GM12878 (cell line): Measurements from ENCODE around the gene ATL2. TPM values are rescaled to one million over a fixed set of nuclear protein-coding genes. Genes with fewer than 3 reads are reported as not detected.
A peak's percentile ranks its signal among the peaks of the same experiment; 100 is the strongest.

Experiments
- ATAC-seq: fragments of 200-7000 bp; cut with Tn5 transposase; 3 replicates; pipeline ENCODE4 v1.9.1; 2020; ENCODE audit warnings: mild to moderate bottlenecking, moderate library complexity
- BruUV-seq: library from RNA; stranded (reverse); fragments of 400-500 nt; replicated peaks from 2 replicates; lab custom pipeline; 2021; lab: Mats Ljungman, UMichigan
- CTCF ChIA-PET: fragments of 300-600 bp; sonication (Branson Sonifier 250); formaldehyde crosslinking; extraction: SDS; loops from one replicate; lab custom pipeline; 2021; ENCODE audit warnings: inconsistent platforms; lab: Yijun Ruan, JAX
- POLR2A ChIA-PET: fragments of 350-600 bp; formaldehyde crosslinking; extraction: SDS; loops from one replicate; lab custom pipeline; 2021; ENCODE audit warnings: inconsistent platforms; lab: Charles Lee
- RAD21 ChIA-PET: fragments of 300-600 bp; sonication (Branson Sonifier 250); formaldehyde crosslinking; loops from one replicate; lab custom pipeline; 2023; ENCODE audit warnings: antibody characterized with exemption; ENCODE audit not compliant: unreplicated experiment; lab: Charles Lee
- SMC1A ChIA-PET: fragments of 300-600 bp; sonication (Branson Sonifier 250); formaldehyde crosslinking; loops from one replicate; lab custom pipeline; 2023; ENCODE audit not compliant: unreplicated experiment, uncharacterized antibody; lab: Charles Lee
- DNase-seq: peaks from one replicate; pipeline ENCODE4 v3.0.0-alpha.2; 2011; ENCODE audit warnings: low read depth, low spot score
- FAIRE-seq: peaks from 3 replicates; lab custom pipeline; 2011; peaks lifted over from hg19 to GRCh38; lab: Jason Lieb, UNC
- H2AFZ ChIP-seq: 2 replicates; pipeline ENCODE4 v1.6.0; 2011; ENCODE audit warnings: low read depth, low read length, control low read depth; ENCODE audit not compliant: control insufficient read depth
- H3K27ac ChIP-seq: 2 replicates; pipeline ENCODE4 v1.5.1; 2011; ENCODE audit warnings: control low read depth; ENCODE audit not compliant: control insufficient read depth, insufficient read depth
- H3K27me3 ChIP-seq, 2 experiments: replicated peaks in 1 of 2; 2 replicates each; pipeline versions ENCODE4 v1.6.0 to v1.6.1; 2011; ENCODE audit warnings: low read length in 1 of 2; ENCODE audit not compliant: control insufficient read depth in 2 of 2, insufficient read depth in 2 of 2
- H3K36me3 ChIP-seq, 2 experiments: 2 replicates each; pipeline ENCODE4 v1.5.1; 2011; ENCODE audit warnings: low read length in 1 of 2; ENCODE audit not compliant: control insufficient read depth in 2 of 2, insufficient read depth in 2 of 2
- H3K4me1 ChIP-seq: 2 replicates; pipeline ENCODE4 v1.6.1; 2011; ENCODE audit warnings: mild to moderate bottlenecking, low read length, moderate library complexity, mixed read lengths; ENCODE audit not compliant: control insufficient read depth, insufficient read depth
- H3K4me2 ChIP-seq: 2 replicates; pipeline ENCODE4 v1.6.0; 2011; ENCODE audit warnings: control low read depth; ENCODE audit not compliant: control insufficient read depth, insufficient read depth
- H3K4me3 ChIP-seq: fragments of 200-600 bp; sonication (generic); 2 replicates; pipeline ENCODE4 v1.5.1; 2016
- H3K79me2 ChIP-seq: 2 replicates; pipeline ENCODE4 v1.6.0; 2011; ENCODE audit warnings: low read length; ENCODE audit not compliant: control insufficient read depth, insufficient read depth
- H3K9ac ChIP-seq: 2 replicates; pipeline ENCODE4 v1.8.0; 2011; ENCODE audit warnings: low read length, control low read depth, mixed read lengths; ENCODE audit not compliant: control insufficient read depth, insufficient read depth
- H3K9me3 ChIP-seq: replicated peaks from 3 replicates; pipeline ENCODE4 v1.5.1; 2011; ENCODE audit warnings: mild to moderate bottlenecking, low read length; ENCODE audit not compliant: control insufficient read depth, insufficient read depth
- H4K20me1 ChIP-seq: 2 replicates; pipeline ENCODE4 v1.6.0; 2011; ENCODE audit not compliant: control insufficient read depth, insufficient read depth
- BHLHE40 ChIP-seq, 2 experiments: fragments of 450-650 bp in 1 of 2; IDR thresholded peaks; 2 replicates each; pipeline ENCODE4 v1.6.1; 2011 to 2017; ENCODE audit warnings: low read depth in 2 of 2, borderline replicate concordance in 1 of 2, improper control_type of control experiment in 1 of 2, low read length in 1 of 2, mild to moderate bottlenecking in 1 of 2
- MEF2B ChIP-seq: fragments of 450-650 bp; IDR thresholded peaks from 2 replicates; pipeline ENCODE4 v1.6.1; 2018; ENCODE audit warnings: mild to moderate bottlenecking, moderate library complexity; ENCODE audit not compliant: partially characterized antibody, poor library complexity, severe bottlenecking
- RFX5 ChIP-seq: IDR thresholded peaks from 2 replicates; pipeline ENCODE4 v1.6.1; 2011; ENCODE audit warnings: low read depth, low read length, improper control_type of control experiment
- SMAD5 ChIP-seq: IDR thresholded peaks from 2 replicates; pipeline ENCODE4 v1.6.1; 2016; ENCODE audit warnings: antibody characterized with exemption, low read depth
- WGBS: methylation state at CpG from one replicate; pipeline ENCODE4 v1.1.6; 2016; ENCODE audit warnings: low lambda C conversion rate; ENCODE audit not compliant: insufficient replicate concordance, insufficient coverage; ENCODE audit errors: missing lambda C conversion rate; 5-methylcytosine and 5-hydroxymethylcytosine counted together
- in situ Hi-C: fragments of 300-500 bp; cut with MboI; formaldehyde crosslinking; loops from 9 replicates; pipeline ENCODE4 v1.14.3; 2018; ENCODE audit warnings: mixed read lengths
- intact Hi-C: fragments of 100-400 bp; cut with micrococcal nuclease; formaldehyde crosslinking; loops from one replicate; pipeline ENCODE4 v1.14.2; 2022; ENCODE audit not compliant: unreplicated experiment
- polyA plus RNA-seq, 11 experiments: library from polyadenylated mRNA; depleted of rRNA in 4 of 11; unstranded in 6 of 11; stranded (reverse) in 5 of 11; fragments of >200 nt; fragmentation: Nextera tagmentation in 4 of 11; fragmentation: Illumina TruSeq in 1 of 11; extraction: Ambion mirVana in 4 of 11; extraction: Trizol in 1 of 11; gene quantifications; 1 replicate in 1 of 11; 2 replicates in 10 of 11; pipeline versions ENCODE4 v1.2.1 to v1.2.3, GENCODE V29; 2011 to 2016; ENCODE audit warnings: inconsistent platforms in 2 of 11, missing spikeins in 2 of 11, low read depth in 1 of 11
- total RNA-seq, 4 experiments: library from RNA; depleted of rRNA in 3 of 4; stranded (reverse); fragments of >200 nt in 3 of 4; fragmentation: Illumina TruSeq in 1 of 4; extraction: Trizol in 1 of 4; gene quantifications; 2 replicates each; pipeline versions ENCODE4 v1.2.1 to v1.2.3, GENCODE V29; 2013 to 2021
- TF ChIP-seq, protein P1 (sequence below): IDR thresholded peaks from 2 replicates; pipeline ENCODE4 v1.6.1; 2012; ENCODE audit warnings: improper control_type of control experiment, low read depth, low read length; ENCODE audit not compliant: insufficient replicate concordance
- TF ChIP-seq, protein P2 (sequence below): fragments of 150-350 bp; IDR thresholded peaks from 2 replicates; pipeline ENCODE4 v1.6.1; 2016; ENCODE audit warnings: low read depth, low read length
- TF ChIP-seq, protein P3 (sequence below): fragments of 450-650 bp; formaldehyde crosslinking; IDR thresholded peaks from 2 replicates; pipeline ENCODE4 v1.4.0; 2020; ENCODE audit warnings: mild to moderate bottlenecking, moderate library complexity

Gene ATL2
- total and polyA plus RNA-seq, 10 of the 15 experiments (the other 5 are each of a cell fraction or from before 2014, with no cell fraction given) = 8.6 to 51.5 (median 41.8) TPM

- TF ChIP-seq BHLHE40 (IDR thresholded peaks at IDR 0.05; ENCODE audit: borderline replicate concordance in 1 of 2, low read depth in 2 of 2, low read length in 1 of 2) (no peak), SMAD5 (no peak), MEF2B (peak; percentile 21)
These were observed 110.6 kb downstream of the ATL2 start (continued) for GRCh38 chr2:38266382-38267061.

DNA sequence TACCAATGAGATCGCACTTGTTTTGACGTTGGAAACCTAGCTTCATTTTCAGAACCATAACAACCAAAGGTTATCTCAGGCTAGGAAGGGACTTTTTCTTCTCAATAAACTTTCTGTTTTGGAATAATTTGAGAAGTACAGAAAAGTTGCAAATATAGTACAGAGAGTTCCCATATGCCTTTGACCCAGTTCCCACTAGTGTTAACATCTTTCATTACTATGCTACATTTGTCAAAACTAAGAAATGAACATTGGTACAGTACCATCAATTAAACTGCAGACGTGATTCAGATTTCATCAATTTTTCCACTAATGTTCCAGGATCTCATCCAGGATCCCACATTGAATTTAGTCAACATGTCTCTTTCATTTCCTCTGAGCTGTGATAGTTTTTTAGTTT, 111.6 kb downstream of the ATL2 start:
- ChIA-PET RAD21 (interaction anchor here (0.6 to 3.3 kb wide), 3 partner anchors 8 to 120 kb away, joined by 3 to 28 read pairs (median 3); no protein-coding TSS in a partner anchor), SMC1A (interaction anchor here (0.6 to 5.3 kb wide), 8 partner anchors 9 to 242 kb away, joined by 3 to 43 read pairs (median 3); no protein-coding TSS in a partner anchor), CTCF (interaction anchor here (0.6 to 4.5 kb wide), 3 partner anchors 9 to 278 kb away, joined by 3 to 26 read pairs (median 6); no protein-coding TSS in a partner anchor), POLR2A (interaction anchor here (1.3 kb wide), 1 partner anchor 80 kb away, joined by 3 read pairs; no protein-coding TSS in a partner anchor)
- Histone ChIP-seq H3K9ac (no peak overlapping the region), H2AFZ (no peak overlapping the region; the same call in 1 of the 2 replicates), H3K4me1 (peaks cover 32% of the 10 kb centered on the region), H4K20me1 (no peaks in the 10 kb centered on the region), H3K79me2 (no peaks in the 10 kb centered on the region), H3K4me2 (no peak overlapping the region), H3K4me3 (no peak overlapping the region), H3K9me3 (peaks cover 21% of the 10 kb centered on the region; the same call in 2 of the 3 replicates), H3K36me3 (no peaks in the 10 kb centered on the region; a peak in 1 of 4 replicates), H3K27me3 (no peaks in the 10 kb centered on the region), H3K27ac (peak overlapping the region; percentile 76)
- 65% methylated on average over 3 of the region's 3 CpGs for WGBS
- intact Hi-C loops = no loop called here
- FAIRE-seq = no peak
- DNase-seq = no peak
- in situ Hi-C loops = loop anchor here (5.0 kb wide), 2 partner anchors 283 to 873 kb away; no protein-coding TSS in a partner anchor
- no TSS peak for BruUV-seq
- no peak for ATAC-seq
- no peak for TF ChIP-seq RFX5
- TF ChIP-seq, protein P1, sequence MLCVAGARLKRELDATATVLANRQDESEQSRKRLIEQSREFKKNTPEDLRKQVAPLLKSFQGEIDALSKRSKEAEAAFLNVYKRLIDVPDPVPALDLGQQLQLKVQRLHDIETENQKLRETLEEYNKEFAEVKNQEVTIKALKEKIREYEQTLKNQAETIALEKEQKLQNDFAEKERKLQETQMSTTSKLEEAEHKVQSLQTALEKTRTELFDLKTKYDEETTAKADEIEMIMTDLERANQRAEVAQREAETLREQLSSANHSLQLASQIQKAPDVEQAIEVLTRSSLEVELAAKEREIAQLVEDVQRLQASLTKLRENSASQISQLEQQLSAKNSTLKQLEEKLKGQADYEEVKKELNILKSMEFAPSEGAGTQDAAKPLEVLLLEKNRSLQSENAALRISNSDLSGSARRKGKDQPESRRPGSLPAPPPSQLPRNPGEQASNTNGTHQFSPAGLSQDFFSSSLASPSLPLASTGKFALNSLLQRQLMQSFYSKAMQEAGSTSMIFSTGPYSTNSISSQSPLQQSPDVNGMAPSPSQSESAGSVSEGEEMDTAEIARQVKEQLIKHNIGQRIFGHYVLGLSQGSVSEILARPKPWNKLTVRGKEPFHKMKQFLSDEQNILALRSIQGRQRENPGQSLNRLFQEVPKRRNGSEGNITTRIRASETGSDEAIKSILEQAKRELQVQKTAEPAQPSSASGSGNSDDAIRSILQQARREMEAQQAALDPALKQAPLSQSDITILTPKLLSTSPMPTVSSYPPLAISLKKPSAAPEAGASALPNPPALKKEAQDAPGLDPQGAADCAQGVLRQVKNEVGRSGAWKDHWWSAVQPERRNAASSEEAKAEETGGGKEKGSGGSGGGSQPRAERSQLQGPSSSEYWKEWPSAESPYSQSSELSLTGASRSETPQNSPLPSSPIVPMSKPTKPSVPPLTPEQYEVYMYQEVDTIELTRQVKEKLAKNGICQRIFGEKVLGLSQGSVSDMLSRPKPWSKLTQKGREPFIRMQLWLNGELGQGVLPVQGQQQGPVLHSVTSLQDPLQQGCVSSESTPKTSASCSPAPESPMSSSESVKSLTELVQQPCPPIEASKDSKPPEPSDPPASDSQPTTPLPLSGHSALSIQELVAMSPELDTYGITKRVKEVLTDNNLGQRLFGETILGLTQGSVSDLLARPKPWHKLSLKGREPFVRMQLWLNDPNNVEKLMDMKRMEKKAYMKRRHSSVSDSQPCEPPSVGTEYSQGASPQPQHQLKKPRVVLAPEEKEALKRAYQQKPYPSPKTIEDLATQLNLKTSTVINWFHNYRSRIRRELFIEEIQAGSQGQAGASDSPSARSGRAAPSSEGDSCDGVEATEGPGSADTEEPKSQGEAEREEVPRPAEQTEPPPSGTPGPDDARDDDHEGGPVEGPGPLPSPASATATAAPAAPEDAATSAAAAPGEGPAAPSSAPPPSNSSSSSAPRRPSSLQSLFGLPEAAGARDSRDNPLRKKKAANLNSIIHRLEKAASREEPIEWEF = peak; percentile 40
- TF ChIP-seq, protein P2, sequence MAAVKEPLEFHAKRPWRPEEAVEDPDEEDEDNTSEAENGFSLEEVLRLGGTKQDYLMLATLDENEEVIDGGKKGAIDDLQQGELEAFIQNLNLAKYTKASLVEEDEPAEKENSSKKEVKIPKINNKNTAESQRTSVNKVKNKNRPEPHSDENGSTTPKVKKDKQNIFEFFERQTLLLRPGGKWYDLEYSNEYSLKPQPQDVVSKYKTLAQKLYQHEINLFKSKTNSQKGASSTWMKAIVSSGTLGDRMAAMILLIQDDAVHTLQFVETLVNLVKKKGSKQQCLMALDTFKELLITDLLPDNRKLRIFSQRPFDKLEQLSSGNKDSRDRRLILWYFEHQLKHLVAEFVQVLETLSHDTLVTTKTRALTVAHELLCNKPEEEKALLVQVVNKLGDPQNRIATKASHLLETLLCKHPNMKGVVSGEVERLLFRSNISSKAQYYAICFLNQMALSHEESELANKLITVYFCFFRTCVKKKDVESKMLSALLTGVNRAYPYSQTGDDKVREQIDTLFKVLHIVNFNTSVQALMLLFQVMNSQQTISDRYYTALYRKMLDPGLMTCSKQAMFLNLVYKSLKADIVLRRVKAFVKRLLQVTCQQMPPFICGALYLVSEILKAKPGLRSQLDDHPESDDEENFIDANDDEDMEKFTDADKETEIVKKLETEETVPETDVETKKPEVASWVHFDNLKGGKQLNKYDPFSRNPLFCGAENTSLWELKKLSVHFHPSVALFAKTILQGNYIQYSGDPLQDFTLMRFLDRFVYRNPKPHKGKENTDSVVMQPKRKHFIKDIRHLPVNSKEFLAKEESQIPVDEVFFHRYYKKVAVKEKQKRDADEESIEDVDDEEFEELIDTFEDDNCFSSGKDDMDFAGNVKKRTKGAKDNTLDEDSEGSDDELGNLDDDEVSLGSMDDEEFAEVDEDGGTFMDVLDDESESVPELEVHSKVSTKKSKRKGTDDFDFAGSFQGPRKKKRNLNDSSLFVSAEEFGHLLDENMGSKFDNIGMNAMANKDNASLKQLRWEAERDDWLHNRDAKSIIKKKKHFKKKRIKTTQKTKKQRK = no peak
- TF ChIP-seq, protein P3, sequence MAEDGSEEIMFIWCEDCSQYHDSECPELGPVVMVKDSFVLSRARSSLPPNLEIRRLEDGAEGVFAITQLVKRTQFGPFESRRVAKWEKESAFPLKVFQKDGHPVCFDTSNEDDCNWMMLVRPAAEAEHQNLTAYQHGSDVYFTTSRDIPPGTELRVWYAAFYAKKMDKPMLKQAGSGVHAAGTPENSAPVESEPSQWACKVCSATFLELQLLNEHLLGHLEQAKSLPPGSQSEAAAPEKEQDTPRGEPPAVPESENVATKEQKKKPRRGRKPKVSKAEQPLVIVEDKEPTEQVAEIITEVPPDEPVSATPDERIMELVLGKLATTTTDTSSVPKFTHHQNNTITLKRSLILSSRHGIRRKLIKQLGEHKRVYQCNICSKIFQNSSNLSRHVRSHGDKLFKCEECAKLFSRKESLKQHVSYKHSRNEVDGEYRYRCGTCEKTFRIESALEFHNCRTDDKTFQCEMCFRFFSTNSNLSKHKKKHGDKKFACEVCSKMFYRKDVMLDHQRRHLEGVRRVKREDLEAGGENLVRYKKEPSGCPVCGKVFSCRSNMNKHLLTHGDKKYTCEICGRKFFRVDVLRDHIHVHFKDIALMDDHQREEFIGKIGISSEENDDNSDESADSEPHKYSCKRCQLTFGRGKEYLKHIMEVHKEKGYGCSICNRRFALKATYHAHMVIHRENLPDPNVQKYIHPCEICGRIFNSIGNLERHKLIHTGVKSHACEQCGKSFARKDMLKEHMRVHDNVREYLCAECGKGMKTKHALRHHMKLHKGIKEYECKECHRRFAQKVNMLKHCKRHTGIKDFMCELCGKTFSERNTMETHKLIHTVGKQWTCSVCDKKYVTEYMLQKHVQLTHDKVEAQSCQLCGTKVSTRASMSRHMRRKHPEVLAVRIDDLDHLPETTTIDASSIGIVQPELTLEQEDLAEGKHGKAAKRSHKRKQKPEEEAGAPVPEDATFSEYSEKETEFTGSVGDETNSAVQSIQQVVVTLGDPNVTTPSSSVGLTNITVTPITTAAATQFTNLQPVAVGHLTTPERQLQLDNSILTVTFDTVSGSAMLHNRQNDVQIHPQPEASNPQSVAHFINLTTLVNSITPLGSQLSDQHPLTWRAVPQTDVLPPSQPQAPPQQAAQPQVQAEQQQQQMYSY (CRISPR knock-in tag) = no peak
